ENCODE measurements around the gene MEPCE.

MEPCE gene

GRCh38 chr7:100478958-100479660 lies 49.5 kb downstream of the MEPCE start, which contains the start of gene TSC22D4 (continued):
- TF ChIP-seq ZNF792 (tag by site-specific recombination; IDR thresholded peaks at IDR 0.05) (no peak), ZNF701 (tag by site-specific recombination; IDR thresholded peaks at IDR 0.05) (peak; percentile 81; the same call in 1 of the 2 replicates), ZNF311 (tag by site-specific recombination; IDR thresholded peaks at IDR 0.05; ENCODE audit: borderline replicate concordance) (no peak), ZNF138 (tag by site-specific recombination; IDR thresholded peaks at IDR 0.05; ENCODE audit: borderline replicate concordance) (no peak), ZNF488 (tag by site-specific recombination; IDR thresholded peaks at IDR 0.05) (no peak), ZNF549 (tag by site-specific recombination; IDR thresholded peaks at IDR 0.05) (no peak), ZNF777 (tag by site-specific recombination; IDR thresholded peaks at IDR 0.05; ENCODE audit: borderline replicate concordance) (no peak), ZNF10 (tag by site-specific recombination; IDR thresholded peaks at IDR 0.05) (peak; percentile 100), IKZF3 (tag by site-specific recombination; IDR thresholded peaks at IDR 0.05) (peak; percentile 96), KLF9 (tag by site-specific recombination; IDR thresholded peaks at IDR 0.05; ENCODE audit: low read depth) (peak; percentile 84), ZNF747 (tag by site-specific recombination; IDR thresholded peaks at IDR 0.05) (no peak), SP2 (tag by site-specific recombination; IDR thresholded peaks at IDR 0.05) (peak; percentile 96), ZNF112 (tag by site-specific recombination; IDR thresholded peaks at IDR 0.05) (no peak), MZF1 (tag by site-specific recombination; IDR thresholded peaks at IDR 0.05; ENCODE audit: borderline replicate concordance) (peak; percentile 81), ZNF473 (tag by site-specific recombination; IDR thresholded peaks at IDR 0.05) (no peak), ZBTB44 (tag by site-specific recombination; IDR thresholded peaks at IDR 0.05) (peak; percentile 100), OSR2 (tag by site-specific recombination; IDR thresholded peaks at IDR 0.05) (peak; percentile 100), ZBTB11 (tag by site-specific recombination; conservative IDR thresholded peaks at IDR 0.05; ENCODE audit: low read depth) (peak; percentile 84), ZSCAN18 (tag by site-specific recombination; IDR thresholded peaks at IDR 0.05) (peak; percentile 86), ZNF404 (tag by site-specific recombination; IDR thresholded peaks at IDR 0.05) (no peak), ZNF274 (IDR thresholded peaks at IDR 0.05; ENCODE audit: low read length) (no peak), ZNF274 (tag by site-specific recombination; IDR thresholded peaks at IDR 0.05; ENCODE audit: borderline replicate concordance) (no peak), KLF1 (tag by site-specific recombination; IDR thresholded peaks at IDR 0.05) (peak; percentile 70), MYNN (tag by site-specific recombination; IDR thresholded peaks at IDR 0.05; ENCODE audit: borderline replicate concordance) (no peak)
- TF ChIP-seq, protein P1, sequence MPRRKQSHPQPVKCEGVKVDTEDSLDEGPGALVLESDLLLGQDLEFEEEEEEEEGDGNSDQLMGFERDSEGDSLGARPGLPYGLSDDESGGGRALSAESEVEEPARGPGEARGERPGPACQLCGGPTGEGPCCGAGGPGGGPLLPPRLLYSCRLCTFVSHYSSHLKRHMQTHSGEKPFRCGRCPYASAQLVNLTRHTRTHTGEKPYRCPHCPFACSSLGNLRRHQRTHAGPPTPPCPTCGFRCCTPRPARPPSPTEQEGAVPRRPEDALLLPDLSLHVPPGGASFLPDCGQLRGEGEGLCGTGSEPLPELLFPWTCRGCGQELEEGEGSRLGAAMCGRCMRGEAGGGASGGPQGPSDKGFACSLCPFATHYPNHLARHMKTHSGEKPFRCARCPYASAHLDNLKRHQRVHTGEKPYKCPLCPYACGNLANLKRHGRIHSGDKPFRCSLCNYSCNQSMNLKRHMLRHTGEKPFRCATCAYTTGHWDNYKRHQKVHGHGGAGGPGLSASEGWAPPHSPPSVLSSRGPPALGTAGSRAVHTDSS (tag by site-specific recombination; IDR thresholded peaks at IDR 0.05) = peak; percentile 100
- TF ChIP-seq, protein P2, sequence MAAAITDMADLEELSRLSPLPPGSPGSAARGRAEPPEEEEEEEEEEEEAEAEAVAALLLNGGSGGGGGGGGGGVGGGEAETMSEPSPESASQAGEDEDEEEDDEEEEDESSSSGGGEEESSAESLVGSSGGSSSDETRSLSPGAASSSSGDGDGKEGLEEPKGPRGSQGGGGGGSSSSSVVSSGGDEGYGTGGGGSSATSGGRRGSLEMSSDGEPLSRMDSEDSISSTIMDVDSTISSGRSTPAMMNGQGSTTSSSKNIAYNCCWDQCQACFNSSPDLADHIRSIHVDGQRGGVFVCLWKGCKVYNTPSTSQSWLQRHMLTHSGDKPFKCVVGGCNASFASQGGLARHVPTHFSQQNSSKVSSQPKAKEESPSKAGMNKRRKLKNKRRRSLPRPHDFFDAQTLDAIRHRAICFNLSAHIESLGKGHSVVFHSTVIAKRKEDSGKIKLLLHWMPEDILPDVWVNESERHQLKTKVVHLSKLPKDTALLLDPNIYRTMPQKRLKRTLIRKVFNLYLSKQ (tag by site-specific recombination; IDR thresholded peaks at IDR 0.05; ENCODE audit: borderline replicate concordance) = no peak
- TF ChIP-seq, protein P3, sequence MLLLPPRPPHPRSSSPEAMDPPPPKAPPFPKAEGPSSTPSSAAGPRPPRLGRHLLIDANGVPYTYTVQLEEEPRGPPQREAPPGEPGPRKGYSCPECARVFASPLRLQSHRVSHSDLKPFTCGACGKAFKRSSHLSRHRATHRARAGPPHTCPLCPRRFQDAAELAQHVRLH (tag by site-specific recombination; IDR thresholded peaks at IDR 0.05) = peak; percentile 80
- TF ChIP-seq, protein P4, sequence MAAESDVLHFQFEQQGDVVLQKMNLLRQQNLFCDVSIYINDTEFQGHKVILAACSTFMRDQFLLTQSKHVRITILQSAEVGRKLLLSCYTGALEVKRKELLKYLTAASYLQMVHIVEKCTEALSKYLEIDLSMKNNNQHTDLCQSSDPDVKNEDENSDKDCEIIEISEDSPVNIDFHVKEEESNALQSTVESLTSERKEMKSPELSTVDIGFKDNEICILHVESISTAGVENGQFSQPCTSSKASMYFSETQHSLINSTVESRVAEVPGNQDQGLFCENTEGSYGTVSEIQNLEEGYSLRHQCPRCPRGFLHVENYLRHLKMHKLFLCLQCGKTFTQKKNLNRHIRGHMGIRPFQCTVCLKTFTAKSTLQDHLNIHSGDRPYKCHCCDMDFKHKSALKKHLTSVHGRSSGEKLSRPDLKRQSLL (tag by site-specific recombination; IDR thresholded peaks at IDR 0.05) = peak; percentile 47; the same call in 1 of the 2 replicates

Data from HEK293 (cell line).